HG03571 (cell line): Measurements from ENCODE around the gene NFE2L3.
"Not testable (repeated sequence)": the region's sequence is repeated elsewhere in the genome, so short reads cannot be mapped to it uniquely, and the experiment has no call there.

Experiments
- ATAC-seq: cut with Tn5 transposase; IDR thresholded peaks from one replicate; pipeline ENCODE4 v1.9.1; 2021; ENCODE audit not compliant: unreplicated experiment

The NFE2L3 gene

GRCh38 chr7:26185131-26185843 lies 33.3 kb downstream of the NFE2L3 start:
- ATAC-seq, result no peak

GRCh38 chr7:26185844-26186180 lies 33.8 kb downstream of the NFE2L3 start:
- no peak for ATAC-seq

- ATAC-seq, result no peak
Measured at GRCh38 chr7:26186364-26187311, 34.6 kb downstream of the NFE2L3 start.

GRCh38 chr7:26187380-26188205 lies 35.6 kb downstream of the NFE2L3 start:
- no peak for ATAC-seq

GRCh38 chr7:26188206-26188956 lies 36.4 kb downstream of the NFE2L3 start:
- no peak for ATAC-seq

- no peak for ATAC-seq
Measured at GRCh38 chr7:26188957-26189541, 37.1 kb downstream of the NFE2L3 start.

GRCh38 chr7:26189697-26190096 lies 37.7 kb downstream of the NFE2L3 start:
- ATAC-seq, result no peak

- no peak for ATAC-seq
Measured at GRCh38 chr7:26190417-26190869, 38.4 kb downstream of the NFE2L3 start.

GRCh38 chr7:26191233-26191973 lies 39.4 kb downstream of the NFE2L3 start:
- ATAC-seq, result no peak

GRCh38 chr7:26191974-26192479 lies 40.0 kb downstream of the NFE2L3 start:
- no peak for ATAC-seq

- no peak for ATAC-seq
Measured at GRCh38 chr7:26192485-26193087, 40.6 kb downstream of the NFE2L3 start.

GRCh38 chr7:26193432-26194207 lies 41.6 kb downstream of the NFE2L3 start:
- no peak for ATAC-seq

- ATAC-seq, result not testable (repeated sequence)
Measured at GRCh38 chr7:26194764-26195163, 42.8 kb downstream of the NFE2L3 start.

GRCh38 chr7:26195182-26195581 lies 43.2 kb downstream of the NFE2L3 start:
- no peak for ATAC-seq

- no peak for ATAC-seq
Measured at GRCh38 chr7:26195867-26196657, 44.1 kb downstream of the NFE2L3 start.

GRCh38 chr7:26197153-26198115 lies 45.4 kb downstream of the NFE2L3 start:
- no peak for ATAC-seq
